Measurements from ENCODE around the gene HSD11B1.

HSD11B1 gene

GRCh38 chr1:209727785-209728184, 23.1 kb downstream of the HSD11B1 start:
- DNase-seq (ENCODE audit: low spot score): no peak

- no peak for DNase-seq (ENCODE audit: low spot score)
Measured at GRCh38 chr1:209728466-209728865, 23.8 kb downstream of the HSD11B1 start.

- no peak for DNase-seq (ENCODE audit: low spot score)
Measured at GRCh38 chr1:209729436-209729835, 24.8 kb downstream of the HSD11B1 start.

DNA sequence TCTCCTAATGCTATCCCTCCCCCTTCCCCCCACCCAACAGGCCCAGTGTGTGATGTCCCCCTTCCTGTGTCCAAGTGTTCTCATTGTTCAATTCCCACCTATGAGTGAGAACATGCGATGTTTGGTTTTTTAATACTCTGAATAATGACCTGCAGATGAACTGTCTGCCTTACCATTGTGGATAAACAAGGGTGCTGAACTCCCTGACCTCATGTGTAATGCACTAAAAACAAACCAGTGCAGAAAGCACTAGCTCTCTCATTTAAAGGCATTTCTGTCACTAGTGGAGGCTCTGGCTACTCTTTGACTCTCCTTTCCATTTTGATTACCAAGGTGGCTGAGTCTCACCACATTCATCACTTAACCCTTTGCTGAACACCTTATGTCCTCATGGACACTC, 28.1 kb downstream of the HSD11B1 start:
- DNase-seq (ENCODE audit: low spot score): no peak

GRCh38 chr1:209733409-209734192, 29.0 kb downstream of the HSD11B1 start:
- no peak for DNase-seq (ENCODE audit: low spot score)

GRCh38 chr1:209736490-209737117, 32.0 kb downstream of the HSD11B1 start:
- no peak for DNase-seq (ENCODE audit: low spot score)

- no peak for DNase-seq (ENCODE audit: low spot score)
Measured at GRCh38 chr1:209737118-209737505, 32.5 kb downstream of the HSD11B1 start.

DNA sequence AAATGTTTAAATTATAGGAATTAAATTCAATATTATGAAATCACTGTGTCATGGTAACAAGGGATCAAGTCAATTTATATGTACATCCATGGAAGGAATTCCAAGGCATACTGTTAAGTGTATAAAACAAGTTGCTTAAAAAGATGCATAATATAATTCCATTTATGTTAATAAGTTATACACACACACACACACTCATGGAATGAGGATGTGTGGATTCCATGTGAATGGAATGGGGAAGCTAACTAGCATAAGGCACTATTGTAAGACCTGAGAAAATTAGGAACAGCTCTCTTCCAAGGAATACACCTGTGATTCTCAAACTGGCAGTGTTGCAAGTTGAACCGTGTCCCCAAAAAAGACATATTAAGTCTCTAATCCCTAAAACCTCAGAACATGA, 33.6 kb downstream of the HSD11B1 start:
- DNase-seq (ENCODE audit: low spot score): no peak

GRCh38 chr1:209741193-209741592, 36.5 kb downstream of the HSD11B1 start:
- no peak for DNase-seq (ENCODE audit: low spot score)

DNA sequence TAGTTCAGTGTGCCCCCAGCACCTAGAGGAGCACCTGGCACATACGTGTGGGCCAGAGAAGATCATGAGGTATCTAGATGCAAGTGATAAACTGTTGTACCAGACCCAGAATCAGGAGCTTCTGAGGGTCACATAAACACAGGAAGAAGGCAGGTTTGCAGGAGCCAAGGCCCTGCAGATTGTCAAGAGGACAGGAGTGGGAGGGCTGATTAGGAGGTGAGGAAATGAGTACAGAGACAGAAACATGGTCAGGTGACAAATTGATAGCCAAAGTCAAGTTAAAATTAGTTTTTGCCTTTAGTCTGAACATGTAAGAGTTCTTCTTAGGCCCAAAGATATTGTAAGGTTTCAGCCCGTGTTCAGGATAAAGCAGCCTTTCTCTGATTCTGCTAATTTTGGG, 37.2 kb downstream of the HSD11B1 start:
- no peak for DNase-seq (ENCODE audit: low spot score)

GRCh38 chr1:209742409-209743144, 37.9 kb downstream of the HSD11B1 start:
- no peak for DNase-seq (ENCODE audit: low spot score)

DNA sequence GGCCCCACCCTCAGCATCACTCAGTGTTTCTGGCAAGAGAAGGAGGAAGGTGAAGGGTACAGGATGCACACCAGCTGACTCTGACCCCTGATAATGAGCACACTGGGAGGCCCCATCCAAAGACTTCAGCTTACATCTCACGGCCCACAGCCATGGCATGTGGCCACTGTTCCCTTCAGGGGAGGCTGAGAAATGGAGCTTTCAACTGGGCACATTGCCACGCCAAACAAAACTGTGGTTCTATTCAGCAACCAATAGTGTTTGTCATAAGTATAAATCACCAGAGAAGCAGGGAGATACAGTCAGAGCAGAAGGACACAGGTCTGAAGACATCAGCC, 38.5 kb downstream of the HSD11B1 start:
- no peak for DNase-seq (ENCODE audit: low spot score)

- no peak for DNase-seq (ENCODE audit: low spot score)
Measured at GRCh38 chr1:209746451-209747165, 42.0 kb downstream of the HSD11B1 start.

- DNase-seq (ENCODE audit: low spot score): peak; percentile 97
Measured at GRCh38 chr1:209747580-209748262, 43.1 kb downstream of the HSD11B1 start.

DNA sequence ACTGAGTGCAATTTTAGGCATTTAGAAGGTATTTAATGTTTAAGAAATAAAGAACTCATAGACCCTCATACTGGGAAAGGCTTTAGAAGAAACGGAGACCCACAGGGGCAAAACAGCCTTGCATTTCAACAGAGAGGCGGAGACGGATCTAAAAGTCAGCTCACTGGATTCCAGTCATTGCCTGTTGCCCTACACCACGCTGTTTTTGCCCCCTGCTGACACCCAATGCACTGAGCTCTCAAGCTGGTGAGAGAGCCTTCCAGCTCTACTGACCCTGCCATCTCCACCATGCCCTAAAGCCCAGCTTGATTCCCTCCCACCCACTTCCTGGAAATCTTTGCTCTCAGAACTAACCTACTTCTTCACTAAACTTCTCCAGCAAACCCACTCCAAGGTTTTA, 44.0 kb downstream of the HSD11B1 start:
- DNase-seq (ENCODE audit: low spot score): no peak

DNA sequence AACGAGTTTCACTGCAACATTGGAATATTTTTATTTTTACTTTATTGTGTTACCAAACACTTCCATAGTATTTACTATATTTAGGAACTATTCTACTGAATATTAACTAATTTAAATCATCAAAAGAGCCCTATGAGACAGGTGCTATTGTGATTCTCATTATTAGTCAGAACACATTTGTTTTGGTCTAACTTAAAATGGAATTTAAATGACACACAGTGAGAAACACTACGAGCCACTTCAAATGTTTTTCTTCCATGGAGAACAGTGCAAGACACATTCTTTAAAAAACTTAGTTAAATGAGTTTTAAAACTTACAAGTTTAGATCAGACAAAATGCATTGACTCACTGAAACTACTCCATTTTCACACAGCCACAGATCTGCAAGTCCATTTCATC, 44.6 kb downstream of the HSD11B1 start:
- DNase-seq (ENCODE audit: low spot score): no peak

GRCh38 chr1:209749670-209750323, 45.2 kb downstream of the HSD11B1 start:
- DNase-seq (ENCODE audit: low spot score): no peak

GRCh38 chr1:209751627-209752231, 47.1 kb downstream of the HSD11B1 start:
- no peak for DNase-seq (ENCODE audit: low spot score)

- no peak for DNase-seq (ENCODE audit: low spot score)
Measured at GRCh38 chr1:209752890-209753289, 48.2 kb downstream of the HSD11B1 start.

DNA sequence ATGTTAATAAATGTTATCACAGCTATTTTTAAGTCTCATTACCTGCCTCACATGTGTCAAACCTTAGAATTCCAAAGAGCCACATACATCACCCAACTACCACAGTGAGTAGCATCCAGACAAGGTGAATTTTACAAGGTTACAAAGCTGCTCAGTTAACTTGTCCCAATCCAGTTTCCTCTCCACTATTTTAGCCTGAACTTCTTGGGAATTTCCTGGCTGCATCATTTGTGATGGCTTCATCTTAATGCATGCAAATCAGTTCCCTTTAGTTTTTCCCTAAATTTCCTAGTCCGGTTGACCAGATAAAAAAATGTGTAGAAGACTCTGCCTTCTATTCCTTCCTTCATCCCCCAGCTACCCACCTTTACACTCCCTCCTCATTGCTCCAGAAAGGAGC, 50.6 kb downstream of the HSD11B1 start:
- DNase-seq (ENCODE audit: low spot score): no peak

All from LoVo (cell line).